ENCODE results near the gene ASPSCR1. TPM values are rescaled to one million over a fixed set of nuclear protein-coding genes. Genes with fewer than 3 reads are reported as not detected.

ASPSCR1 gene
- total and polyA plus RNA-seq, 2 of the 13 experiments (the other 11 are each of a cell fraction or from before 2014, with no cell fraction given), result 274 to 314 TPM

GRCh38 chr17:82020572-82021106, 43.2 kb downstream of the ASPSCR1 start (continued):
- TF ChIP-seq TBL1XR1 (IDR thresholded peaks at IDR 0.05; ENCODE audit: borderline replicate concordance, low read length, partially characterized antibody) (no peak), ZNF30 (CRISPR knock-in tag; IDR thresholded peaks at IDR 0.05) (no peak), ZNF605 (CRISPR knock-in tag; IDR thresholded peaks at IDR 0.05) (0 out of 2 replicates have a peak, but pooled peaks have one; percentile 43), PHF5A (CRISPR knock-in tag; IDR thresholded peaks at IDR 0.05; ENCODE audit: low read depth, unreplicated experiment) (no peak), PREB (CRISPR knock-in tag; IDR thresholded peaks at IDR 0.05) (no peak), ZNF546 (CRISPR knock-in tag; conservative IDR thresholded peaks at IDR 0.05) (0 out of 2 replicates have a peak, but pooled peaks have one; percentile 15), ZNF160 (CRISPR knock-in tag; IDR thresholded peaks at IDR 0.05) (no peak), ZNF616 (CRISPR knock-in tag; IDR thresholded peaks at IDR 0.05; ENCODE audit: low read depth) (0 out of 2 replicates have a peak, but pooled peaks have one; percentile 1), NFAT5 (CRISPR knock-in tag; IDR thresholded peaks at IDR 0.05) (no peak; the same call in 1 of the 2 replicates), ZNF256 (CRISPR knock-in tag; conservative IDR thresholded peaks at IDR 0.05) (no peak), ZNF589 (CRISPR knock-in tag; conservative IDR thresholded peaks at IDR 0.05) (no peak), RBFOX2 (IDR thresholded peaks at IDR 0.05; ENCODE audit: low read depth, low read length) (peak; percentile 85), AGO2 (optimal IDR thresholded peaks at IDR 0.05; ENCODE audit: low read depth, low read length) (peak; percentile 82), SP5 (CRISPR knock-in tag; IDR thresholded peaks at IDR 0.05; ENCODE audit: borderline replicate concordance, low read depth) (no peak), ZNF597 (CRISPR knock-in tag; IDR thresholded peaks at IDR 0.05) (peak; percentile 72; the same call in 1 of the 2 replicates), MTF1 (CRISPR knock-in tag; IDR thresholded peaks at IDR 0.05) (0 out of 2 replicates have a peak, but pooled peaks have one; percentile 21), NFATC3 (CRISPR knock-in tag; IDR thresholded peaks at IDR 0.05) (peak; percentile 27; the same call in 1 of the 2 replicates), REL (CRISPR knock-in tag; conservative IDR thresholded peaks at IDR 0.05) (no peak), ZNF704 (CRISPR knock-in tag; IDR thresholded peaks at IDR 0.05; ENCODE audit: borderline replicate concordance) (no peak), NFIB (CRISPR knock-in tag; IDR thresholded peaks at IDR 0.05; ENCODE audit: borderline replicate concordance) (no peak), DBP (CRISPR knock-in tag; IDR thresholded peaks at IDR 0.05; ENCODE audit: not compliant biosample characterization) (no peak)
